HG03095 (cell line): ENCODE measurements around the gene MKLN1.
A peak's percentile ranks its signal among the peaks of the same experiment; 100 is the strongest.

ENCODE experiments used
- ATAC-seq: cut with Tn5 transposase; IDR thresholded peaks from one replicate; pipeline ENCODE4 v1.9.1; 2021; ENCODE audit warnings: moderate library complexity; ENCODE audit not compliant: unreplicated experiment

The MKLN1 gene

GRCh38 chr7:131346885-131347592, 19.4 kb downstream of the MKLN1 start:
- no peak for ATAC-seq

GRCh38 chr7:131352032-131352431, 24.4 kb downstream of the MKLN1 start:
- ATAC-seq, result no peak

- ATAC-seq, result no peak
Observed at GRCh38 chr7:131354390-131354789, 26.7 kb downstream of the MKLN1 start.

- ATAC-seq, result no peak
Observed at GRCh38 chr7:131355917-131356777, 28.5 kb downstream of the MKLN1 start.

GRCh38 chr7:131357282-131357880, 29.7 kb downstream of the MKLN1 start:
- ATAC-seq, result no peak

DNA sequence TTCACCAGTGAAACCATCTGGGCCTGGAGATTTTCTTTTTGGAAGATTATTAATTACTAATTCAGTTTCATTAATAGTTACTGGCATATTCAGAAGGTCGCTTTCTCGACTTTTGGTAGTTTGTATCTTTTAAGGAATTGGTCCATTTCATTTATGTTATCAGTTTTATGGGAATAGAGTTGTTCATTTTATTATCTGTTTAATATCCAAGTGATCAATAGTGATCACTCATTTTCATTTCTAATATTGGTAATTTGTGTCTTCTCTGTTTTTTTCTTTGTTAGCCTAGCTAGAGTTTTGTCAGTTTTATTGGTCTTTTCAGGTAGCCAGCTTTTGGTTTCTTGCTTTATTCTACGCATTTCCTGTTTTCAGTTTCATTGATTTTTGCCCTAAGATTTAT, 31.0 kb downstream of the MKLN1 start:
- no peak for ATAC-seq

DNA sequence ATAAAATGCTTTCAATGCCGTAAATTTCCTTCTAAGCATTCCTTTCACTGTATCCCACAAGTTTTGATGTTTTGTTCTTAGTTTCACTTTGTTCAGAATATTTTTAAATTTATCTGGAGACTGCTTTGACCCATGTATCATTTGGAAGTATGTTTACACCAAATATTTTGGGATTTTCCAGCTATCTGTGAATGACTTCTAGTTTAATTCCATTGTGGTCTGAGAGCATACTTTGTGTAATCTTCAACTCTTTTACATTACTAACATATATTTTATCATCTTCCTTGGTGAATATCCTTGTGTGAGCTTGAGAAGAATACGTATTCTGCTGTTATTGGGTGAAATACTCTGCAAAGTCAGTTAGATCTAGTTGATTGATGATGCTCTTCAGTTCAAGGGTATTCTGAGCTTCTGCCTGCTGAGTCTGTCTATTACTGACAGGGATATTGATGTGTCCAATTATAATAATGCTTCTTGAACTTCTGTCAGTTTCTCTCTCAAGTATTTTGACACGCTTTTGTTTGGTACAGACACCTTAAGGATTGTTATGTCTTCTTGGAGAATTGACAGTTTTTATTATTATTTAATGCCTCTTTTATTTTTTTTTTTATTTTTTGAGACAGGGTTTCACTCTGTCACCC, 31.6 kb downstream of the MKLN1 start:
- no peak for ATAC-seq

DNA sequence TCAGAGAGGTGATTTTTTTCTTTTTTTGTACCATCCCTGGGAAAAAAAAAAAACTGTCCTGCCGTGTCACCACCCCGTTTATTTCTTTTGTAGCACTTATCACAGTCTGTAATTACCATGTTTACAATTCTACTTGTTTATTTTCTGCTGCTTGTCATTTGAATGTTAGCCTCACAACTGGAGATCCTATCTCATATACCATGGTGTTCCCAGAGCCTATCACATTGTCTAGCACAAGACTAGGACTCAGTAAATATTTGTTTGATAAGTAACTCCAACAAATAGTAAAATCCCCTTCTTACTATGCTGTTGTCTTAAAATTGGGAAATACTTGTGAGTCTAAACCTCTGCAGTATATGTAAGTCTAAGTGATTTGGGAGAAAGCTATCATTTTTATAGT, 36.0 kb downstream of the MKLN1 start:
- no peak for ATAC-seq

DNA sequence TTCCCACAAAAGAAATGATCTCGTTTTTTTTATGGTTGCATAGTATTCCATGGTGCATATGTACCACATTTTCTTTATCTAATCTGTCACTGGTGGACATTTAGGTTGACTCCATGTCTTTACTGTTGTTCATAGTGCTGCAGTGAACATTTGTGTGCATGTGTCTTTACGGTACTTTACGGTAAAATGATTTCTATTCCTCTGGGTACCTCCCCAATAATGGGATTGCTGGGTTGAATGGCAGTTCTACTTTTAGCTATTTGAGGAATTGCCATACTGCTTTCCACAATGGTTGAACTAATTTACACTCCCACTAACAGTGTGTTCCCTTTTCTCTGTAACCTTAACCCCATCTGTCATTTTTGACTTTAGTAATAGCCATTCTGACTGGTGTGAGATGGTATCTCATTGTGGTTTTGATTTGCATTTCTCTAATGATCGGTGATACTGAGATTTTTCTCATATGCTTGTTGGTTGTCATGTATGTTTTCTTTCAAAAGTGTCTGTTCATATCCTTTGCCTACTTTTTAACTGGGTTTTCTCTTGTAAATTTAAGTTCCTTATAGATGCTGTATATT, 37.2 kb downstream of the MKLN1 start:
- no peak for ATAC-seq

GRCh38 chr7:131365838-131366237, 38.2 kb downstream of the MKLN1 start:
- no peak for ATAC-seq

DNA sequence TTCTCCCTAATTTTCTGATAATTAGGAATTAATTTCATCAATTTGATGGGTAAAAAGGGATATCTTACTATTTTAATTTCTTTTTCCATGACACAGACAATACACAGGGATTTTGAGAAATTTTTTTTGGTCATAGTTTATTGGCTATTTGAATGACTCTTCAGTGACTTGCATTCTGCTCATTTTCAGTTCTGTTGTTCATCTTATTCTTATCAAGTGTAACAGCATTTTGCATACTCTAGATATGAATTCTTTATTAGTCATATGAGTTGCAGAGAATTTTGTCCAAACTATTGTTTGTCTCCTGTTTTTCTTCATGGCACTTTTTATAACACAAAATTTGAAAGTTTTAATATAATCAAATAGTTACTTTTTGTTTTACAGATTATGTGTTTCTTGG, 41.7 kb downstream of the MKLN1 start:
- ATAC-seq, result no peak

- peak; percentile 68 for ATAC-seq
Observed at GRCh38 chr7:131370523-131370968, 42.9 kb downstream of the MKLN1 start.

GRCh38 chr7:131371411-131371810, 43.7 kb downstream of the MKLN1 start:
- no peak for ATAC-seq

DNA sequence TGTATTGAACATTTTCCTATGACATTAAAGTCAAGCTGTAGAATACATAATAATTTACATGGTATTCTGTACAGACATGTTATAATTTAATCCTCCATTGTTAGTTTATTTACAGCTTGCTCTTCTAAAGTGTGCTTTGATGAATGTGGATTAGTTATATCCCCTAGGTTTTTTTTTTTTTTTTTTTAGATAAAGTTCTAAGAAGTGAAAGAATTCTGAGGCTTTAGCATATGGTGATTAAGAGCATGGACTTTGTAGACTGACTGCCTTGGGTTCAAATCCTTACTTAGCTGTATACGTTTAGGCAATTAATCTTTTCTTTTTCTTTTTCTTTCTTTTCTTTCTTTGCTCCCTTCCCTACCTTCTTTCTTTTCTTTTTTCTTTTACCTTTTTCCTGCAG, 44.9 kb downstream of the MKLN1 start:
- no peak for ATAC-seq

GRCh38 chr7:131374821-131375220, 47.1 kb downstream of the MKLN1 start:
- ATAC-seq, result no peak

DNA sequence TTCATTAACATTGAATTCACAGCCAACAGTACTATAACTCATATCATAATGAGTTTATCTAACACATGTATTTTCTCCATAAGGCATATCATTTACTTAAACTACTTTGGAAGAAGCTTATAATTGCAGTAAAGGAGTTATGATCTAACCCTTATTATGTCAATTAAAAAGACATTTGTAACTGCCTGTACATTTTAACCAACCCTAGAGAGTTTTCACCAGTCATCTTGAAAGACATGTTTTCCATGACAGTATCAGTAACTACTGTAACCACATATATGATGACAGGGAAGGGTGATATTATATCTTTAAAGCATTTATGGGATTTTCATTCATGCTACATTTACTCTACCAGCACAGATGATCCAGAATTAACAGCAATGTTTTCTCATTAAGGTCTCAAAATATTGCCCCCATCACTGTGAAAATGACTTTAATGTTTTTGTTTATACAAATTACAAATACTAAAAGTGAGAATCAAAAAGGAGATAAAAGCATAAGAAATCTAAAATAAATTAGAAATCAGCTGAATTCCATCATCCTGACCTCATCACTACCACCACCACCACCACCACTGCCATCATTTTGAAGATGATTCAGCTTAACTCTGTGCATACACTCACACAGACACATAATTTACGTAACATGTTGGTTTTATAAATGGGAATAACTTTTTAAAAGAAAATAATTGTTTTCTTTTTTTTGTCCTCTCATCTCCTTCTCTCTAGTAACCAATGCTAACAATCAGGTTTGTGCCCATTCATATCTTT, 53.6 kb downstream of the MKLN1 start:
- no peak for ATAC-seq

GRCh38 chr7:131383417-131384285, 56.0 kb downstream of the MKLN1 start:
- no peak for ATAC-seq

GRCh38 chr7:131384286-131384635, 56.6 kb downstream of the MKLN1 start:
- no peak for ATAC-seq

DNA sequence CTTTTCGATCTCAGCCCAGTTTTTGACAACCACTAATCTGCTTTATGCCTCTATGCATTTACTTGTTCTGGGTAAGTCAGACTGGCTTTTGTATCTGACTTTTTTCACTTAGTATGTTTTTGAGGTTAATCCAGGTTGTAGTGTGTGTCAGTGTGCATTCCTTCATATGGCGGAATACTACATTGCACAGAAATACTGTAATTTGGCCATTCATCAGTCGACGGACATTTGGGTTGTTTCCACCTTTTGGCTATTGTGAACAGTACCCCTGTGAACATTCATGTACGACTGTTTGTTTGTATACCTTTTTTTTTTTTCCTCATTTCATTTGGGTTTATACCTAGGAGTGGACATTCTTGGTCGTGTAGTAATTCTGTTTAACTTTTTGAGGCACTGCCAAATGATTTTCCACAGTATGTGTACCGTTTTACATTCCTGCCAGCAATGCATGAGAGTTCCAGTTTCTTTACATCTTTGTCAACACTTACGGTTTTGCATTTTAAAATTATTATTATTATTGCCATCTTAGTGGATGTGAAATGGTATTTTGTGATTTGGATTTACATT, 57.4 kb downstream of the MKLN1 start:
- ATAC-seq, result no peak
